Mesendoderm (in vitro differentiated cells): Measurements from ENCODE around the gene ATP2A3.

ENCODE experiments used
- DNase-seq: peaks from one replicate; pipeline ENCODE4 v3.0.0; 2013
- H2AK5ac ChIP-seq: 2 replicates; pipeline ENCODE4 v1.6.1; 2013; ENCODE audit warnings: low read length, inconsistent platforms
- H2BK120ac ChIP-seq: 2 replicates; pipeline ENCODE4 v1.6.1; 2013; ENCODE audit warnings: low read depth, mild to moderate bottlenecking, low read length, moderate library complexity, mixed read lengths
- H2BK15ac ChIP-seq: replicated peaks from 2 replicates; pipeline ENCODE4 v1.6.1; 2013; ENCODE audit warnings: low read depth, mild to moderate bottlenecking, moderate library complexity
- H2BK5ac ChIP-seq: 2 replicates; pipeline ENCODE4 v1.6.1; 2013; ENCODE audit warnings: low read length, inconsistent platforms
- H3K18ac ChIP-seq: 2 replicates; pipeline ENCODE4 v1.6.1; 2013; ENCODE audit warnings: mild to moderate bottlenecking, low read length, mixed read lengths
- H3K23ac ChIP-seq: one replicate; pipeline ENCODE4 v1.6.1; 2013; ENCODE audit warnings: low read length
- H3K27ac ChIP-seq: 2 replicates; pipeline ENCODE4 v1.5.1; 2013; ENCODE audit warnings: low read depth, mild to moderate bottlenecking, inconsistent platforms, low read length, moderate library complexity
- H3K27me3 ChIP-seq: 2 replicates; pipeline ENCODE4 v1.6.1; 2013; ENCODE audit warnings: low read length, control low read depth, mild to moderate bottlenecking, inconsistent platforms; ENCODE audit not compliant: insufficient read depth, poor library complexity
- H3K36me3 ChIP-seq: 2 replicates; pipeline ENCODE4 v1.6.1; 2013; ENCODE audit warnings: low read length, inconsistent platforms; ENCODE audit not compliant: control insufficient read depth, insufficient read depth
- H3K4ac ChIP-seq: one replicate; pipeline ENCODE4 v1.6.1; 2013; ENCODE audit warnings: low read depth, mild to moderate bottlenecking, low read length, moderate library complexity
- H3K4me1 ChIP-seq: 2 replicates; pipeline ENCODE4 v1.6.1; 2013; ENCODE audit warnings: low read depth, low read length, inconsistent platforms; ENCODE audit not compliant: control insufficient read depth
- H3K4me2 ChIP-seq: 2 replicates; pipeline ENCODE4 v1.6.1; 2013; ENCODE audit warnings: low read length
- H3K4me3 ChIP-seq: 2 replicates; pipeline ENCODE4 v1.5.1; 2013; ENCODE audit warnings: mild to moderate bottlenecking, low read length
- H3K56ac ChIP-seq: one replicate; pipeline ENCODE4 v1.6.1; 2013; ENCODE audit warnings: low read length
- H3K79me1 ChIP-seq: 2 replicates; pipeline ENCODE4 v1.6.1; 2013; ENCODE audit warnings: low read length, inconsistent platforms
- H3K79me2 ChIP-seq: 2 replicates; pipeline ENCODE4 v1.6.1; 2013; ENCODE audit warnings: mild to moderate bottlenecking, low read length; ENCODE audit not compliant: control insufficient read depth, insufficient read depth
- H3K9ac ChIP-seq: 2 replicates; pipeline ENCODE4 v1.6.1; 2013; ENCODE audit warnings: low read length, inconsistent platforms
- H4K5ac ChIP-seq: one replicate; pipeline ENCODE4 v1.6.1; 2013; ENCODE audit warnings: low read length
- H4K8ac ChIP-seq: one replicate; pipeline ENCODE4 v1.6.1; 2013; ENCODE audit warnings: low read depth, mild to moderate bottlenecking, control low read depth, low read length, moderate library complexity
- WGBS: extraction: QIAGEN DNeasy Blood & Tissue Kit; methylation state at CpG from one replicate; pipeline ENCODE4 v1.1.7; 2013; ENCODE audit warnings: low lambda C conversion rate, missing lambda C conversion rate; ENCODE audit not compliant: insufficient coverage; ENCODE audit errors: extremely low coverage; 5-methylcytosine and 5-hydroxymethylcytosine counted together

The ATP2A3 gene

GRCh38 chr17:3979290-3979611, 15.0 kb upstream of the ATP2A3 start:
- H3K56ac ChIP-seq = no peak overlapping the region
- no peak overlapping the region for H3K18ac ChIP-seq
- H3K79me2 ChIP-seq = no peaks in the 10 kb centered on the region
- WGBS = no CpG with 5 or more reads among the region's 4 CpGs
- no peaks in the 10 kb centered on the region for H3K36me3 ChIP-seq
- no peak overlapping the region for H4K5ac ChIP-seq
- H3K27ac ChIP-seq = no peak overlapping the region
- no peak overlapping the region for H2BK15ac ChIP-seq
- no peak overlapping the region for H2BK5ac ChIP-seq
- no peak overlapping the region for H3K4ac ChIP-seq
- no peak overlapping the region for H2BK120ac ChIP-seq
- H3K4me1 ChIP-seq = no peaks in the 10 kb centered on the region
- no peak overlapping the region for H4K8ac ChIP-seq
- H3K4me3 ChIP-seq = no peak overlapping the region
- peak; percentile 30 for DNase-seq
- no peak overlapping the region for H3K4me2 ChIP-seq
- H3K79me1 ChIP-seq = no peaks in the 10 kb centered on the region
- H3K27me3 ChIP-seq = no peaks in the 10 kb centered on the region
- no peak overlapping the region for H3K9ac ChIP-seq
- H2AK5ac ChIP-seq = no peak overlapping the region
- no peak overlapping the region for H3K23ac ChIP-seq

GRCh38 chr17:3978421-3979289, 14.4 kb upstream of the ATP2A3 start:
- no peak overlapping the region for H3K4me3 ChIP-seq
- H2BK5ac ChIP-seq = no peak overlapping the region
- H2BK15ac ChIP-seq = no peak overlapping the region
- no peak for DNase-seq
- H3K36me3 ChIP-seq = no peaks in the 10 kb centered on the region
- H3K4me2 ChIP-seq = no peak overlapping the region
- H3K56ac ChIP-seq = no peak overlapping the region
- no peak overlapping the region for H3K4ac ChIP-seq
- H3K79me1 ChIP-seq = no peaks in the 10 kb centered on the region
- no peak overlapping the region for H2AK5ac ChIP-seq
- H4K8ac ChIP-seq = no peak overlapping the region
- H3K9ac ChIP-seq = no peak overlapping the region
- no peaks in the 10 kb centered on the region for H3K79me2 ChIP-seq
- no peak overlapping the region for H3K27ac ChIP-seq
- no peaks in the 10 kb centered on the region for H3K4me1 ChIP-seq
- WGBS = no CpG with 5 or more reads among the region's 6 CpGs
- H3K23ac ChIP-seq = no peak overlapping the region
- no peaks in the 10 kb centered on the region for H3K27me3 ChIP-seq
- no peak overlapping the region for H3K18ac ChIP-seq
- H2BK120ac ChIP-seq = no peak overlapping the region
- no peak overlapping the region for H4K5ac ChIP-seq

DNA sequence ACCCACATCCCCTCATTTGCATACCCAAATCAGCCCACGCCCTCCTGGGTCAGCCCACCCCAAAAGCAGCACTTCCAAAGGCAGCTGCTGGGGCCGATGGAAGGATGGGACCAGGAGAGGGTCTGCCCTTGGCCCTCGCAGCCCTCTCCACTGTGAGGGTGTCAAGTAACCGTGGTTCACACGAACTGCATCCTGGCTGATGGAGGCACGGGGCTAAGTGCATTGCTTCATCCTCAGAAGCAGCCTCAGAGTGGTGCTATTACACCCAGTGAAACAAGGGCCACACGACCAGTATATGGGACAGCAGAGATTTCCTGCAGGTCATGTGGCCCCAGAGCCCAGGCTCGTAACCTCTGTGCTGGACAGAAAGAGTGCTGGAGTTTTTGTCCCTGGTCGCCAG, 13.2 kb upstream of the ATP2A3 start:
- no peak overlapping the region for H2AK5ac ChIP-seq
- H3K4me3 ChIP-seq = no peak overlapping the region
- H3K18ac ChIP-seq = no peak overlapping the region
- no peak overlapping the region for H2BK15ac ChIP-seq
- H3K36me3 ChIP-seq = no peaks in the 10 kb centered on the region
- no peak overlapping the region for H2BK120ac ChIP-seq
- H3K79me2 ChIP-seq = no peaks in the 10 kb centered on the region
- H3K23ac ChIP-seq = no peak overlapping the region
- no peak overlapping the region for H4K5ac ChIP-seq
- no peaks in the 10 kb centered on the region for H3K4me1 ChIP-seq
- no peaks in the 10 kb centered on the region for H3K79me1 ChIP-seq
- no peak overlapping the region for H3K9ac ChIP-seq
- DNase-seq = no peak
- H3K4me2 ChIP-seq = no peak overlapping the region
- WGBS = no CpG with 5 or more reads among the region's 9 CpGs
- no peak overlapping the region for H3K4ac ChIP-seq
- H2BK5ac ChIP-seq = no peak overlapping the region
- H4K8ac ChIP-seq = no peak overlapping the region
- no peak overlapping the region for H3K56ac ChIP-seq
- H3K27ac ChIP-seq = no peak overlapping the region
- H3K27me3 ChIP-seq = no peaks in the 10 kb centered on the region

DNA sequence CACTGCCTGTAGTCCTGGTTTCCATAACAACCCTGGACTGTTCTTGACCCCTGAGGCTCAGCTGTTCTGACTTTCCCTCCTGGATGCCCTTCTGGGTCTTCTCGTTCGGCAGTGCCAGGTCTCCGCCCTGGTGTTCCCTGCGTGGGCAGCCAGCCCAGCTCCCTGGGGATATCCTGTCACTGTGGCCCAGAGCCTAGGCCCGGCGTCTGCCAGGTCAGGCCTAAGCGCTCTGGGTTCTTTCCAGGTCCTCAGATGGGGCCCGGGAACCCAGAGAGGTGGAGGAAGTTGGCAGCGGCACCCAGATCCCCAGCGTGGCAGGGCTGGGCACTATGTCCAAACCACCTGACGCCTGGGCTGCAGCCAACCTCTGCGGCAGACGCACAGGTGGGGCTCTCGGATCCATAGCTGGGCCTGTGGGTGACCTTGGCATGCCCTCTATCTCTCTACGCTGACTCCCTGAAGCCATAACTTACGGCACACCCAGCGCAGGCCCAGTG, 12.5 kb upstream of the ATP2A3 start:
- H2BK15ac ChIP-seq = no peak overlapping the region
- H4K5ac ChIP-seq = no peak overlapping the region
- no peak overlapping the region for H3K18ac ChIP-seq
- no peak overlapping the region for H3K4me3 ChIP-seq
- H2BK5ac ChIP-seq = no peak overlapping the region
- no peak for DNase-seq
- H3K4ac ChIP-seq = no peak overlapping the region
- no peaks in the 10 kb centered on the region for H3K36me3 ChIP-seq
- H4K8ac ChIP-seq = no peak overlapping the region
- no peaks in the 10 kb centered on the region for H3K79me2 ChIP-seq
- no peak overlapping the region for H3K23ac ChIP-seq
- no peaks in the 10 kb centered on the region for H3K27me3 ChIP-seq
- H3K79me1 ChIP-seq = no peaks in the 10 kb centered on the region
- H2BK120ac ChIP-seq = no peak overlapping the region
- H3K4me1 ChIP-seq = no peaks in the 10 kb centered on the region
- no peak overlapping the region for H3K4me2 ChIP-seq
- no peak overlapping the region for H3K27ac ChIP-seq
- no CpG with 5 or more reads among the region's 17 CpGs for WGBS
- no peak overlapping the region for H3K56ac ChIP-seq
- H3K9ac ChIP-seq = no peak overlapping the region
- no peak overlapping the region for H2AK5ac ChIP-seq

DNA sequence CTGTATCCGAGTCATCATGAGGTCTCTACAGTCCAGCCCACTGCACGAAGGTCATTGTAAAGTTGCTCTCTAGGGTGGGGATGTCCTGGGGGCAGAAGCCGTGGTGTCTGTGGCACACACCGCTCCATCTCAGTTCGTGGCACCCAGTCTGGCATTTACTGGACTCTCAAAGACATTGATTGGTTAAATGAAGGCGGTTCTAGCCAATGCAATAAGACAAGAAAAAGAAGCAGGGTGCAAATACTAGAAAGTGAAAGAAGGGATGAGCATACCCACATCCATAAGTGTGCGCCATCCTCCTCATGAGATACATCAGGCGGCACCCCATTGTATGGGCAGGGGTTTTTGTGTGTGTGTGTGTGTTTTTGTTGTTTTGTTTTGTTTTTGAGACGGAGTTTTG, 10.7 kb upstream of the ATP2A3 start:
- Histone ChIP-seq H3K4me2 (no peak overlapping the region), H3K4me3 (no peak overlapping the region), H3K27ac (no peak overlapping the region), H3K79me2 (no peaks in the 10 kb centered on the region), H3K4me1 (no peaks in the 10 kb centered on the region), H3K23ac (no peak overlapping the region), H2AK5ac (no peak overlapping the region), H3K18ac (no peak overlapping the region), H3K36me3 (no peaks in the 10 kb centered on the region), H2BK120ac (no peak overlapping the region), H3K27me3 (no peaks in the 10 kb centered on the region), H2BK5ac (no peak overlapping the region), H4K8ac (no peak overlapping the region), H3K9ac (no peak overlapping the region), H3K79me1 (no peaks in the 10 kb centered on the region), H3K4ac (no peak overlapping the region), H4K5ac (no peak overlapping the region), H2BK15ac (no peak overlapping the region), H3K56ac (no peak overlapping the region)
- WGBS = no CpG with 5 or more reads among the region's 9 CpGs
- DNase-seq = no peak
